K562 (cell line): ENCODE data around the gene PRDM15. TPM values are rescaled to one million over a fixed set of nuclear protein-coding genes. Genes with fewer than 3 reads are reported as not detected.

Experiments used
- ARHGAP35 ChIP-seq: fragments of 450-650 bp; IDR thresholded peaks from 2 replicates; pipeline ENCODE4 v1.6.1; 2018; ENCODE audit not compliant: partially characterized antibody
- BRF1 ChIP-seq: IDR thresholded peaks from 3 replicates; pipeline ENCODE4 v1.6.1; 2011; ENCODE audit warnings: borderline replicate concordance, mild to moderate bottlenecking; ENCODE audit not compliant: insufficient read length; ENCODE audit errors: extremely low read depth
- CEBPG ChIP-seq, 3 experiments: fragments of 200-800 bp in 1 of 3; sonication (Bioruptor generic) in 1 of 3; sonication (generic) in 1 of 3; formaldehyde crosslinking in 1 of 3; IDR thresholded peaks in 2 of 3; conservative IDR thresholded peaks in 1 of 3; 2 replicates each; pipeline versions ENCODE4 v1.6.1 to v1.8.0; 2016 to 2022; ENCODE audit warnings: missing compliant biosample characterization in 2 of 3, missing genetic modification characterization in 2 of 3, mild to moderate bottlenecking in 1 of 3, missing genetic modification reagents in 1 of 3
- CREB3 ChIP-seq: fragments of 450-650 bp; conservative IDR thresholded peaks from 2 replicates; pipeline ENCODE4 v1.6.1; 2016; ENCODE audit warnings: missing genetic modification characterization, low read depth, mild to moderate bottlenecking, missing compliant biosample characterization, moderate library complexity
- GTF2B ChIP-seq: IDR thresholded peaks from 2 replicates; pipeline ENCODE4 v1.6.1; 2011; ENCODE audit not compliant: insufficient read length; ENCODE audit errors: extremely low read depth
- HDGF ChIP-seq: fragments of 450-650 bp; IDR thresholded peaks from 2 replicates; pipeline ENCODE4 v1.6.1; 2016
- HINFP ChIP-seq: fragments of 450-650 bp; conservative IDR thresholded peaks from 2 replicates; pipeline ENCODE4 v1.6.1; 2016; ENCODE audit warnings: missing genetic modification characterization, low read depth, mild to moderate bottlenecking, control low read depth, missing compliant biosample characterization
- HLTF ChIP-seq: fragments of 450-650 bp; IDR thresholded peaks from 2 replicates; pipeline ENCODE4 v1.6.1; 2016
- KHSRP ChIP-seq: fragments of 450-650 bp; IDR thresholded peaks from 2 replicates; pipeline ENCODE4 v1.6.1; 2017
- KLF1 ChIP-seq: fragments of 450-650 bp; IDR thresholded peaks from 2 replicates; pipeline ENCODE4 v1.6.1; 2016; ENCODE audit warnings: missing genetic modification characterization, missing compliant biosample characterization
- MAFF ChIP-seq: IDR thresholded peaks from 2 replicates; pipeline ENCODE4 v1.6.1; 2012; ENCODE audit warnings: low read length, improper control_type of control experiment
- MEIS2 ChIP-seq: fragments of 450-650 bp; IDR thresholded peaks from 2 replicates; pipeline ENCODE4 v1.6.1; 2014; ENCODE audit warnings: mild to moderate bottlenecking; ENCODE audit not compliant: partially characterized antibody
- MIER1 ChIP-seq: fragments of 450-650 bp; IDR thresholded peaks from 2 replicates; pipeline ENCODE4 v1.6.1; 2016; ENCODE audit warnings: antibody characterized with exemption, mild to moderate bottlenecking, low read depth
- PHTF2 ChIP-seq: fragments of 250-450 bp; sonication (Bioruptor Pico); IDR thresholded peaks from 2 replicates; pipeline ENCODE4 v1.5.0; 2021; ENCODE audit warnings: mild to moderate bottlenecking
- RBM15 ChIP-seq: fragments of 200-400 bp; formaldehyde crosslinking; IDR thresholded peaks from 2 replicates; pipeline ENCODE4 v1.6.1; 2018; ENCODE audit warnings: mild to moderate bottlenecking, low read length, moderate library complexity; ENCODE audit not compliant: insufficient read depth
- RBM25 ChIP-seq: fragments of 200-400 bp; formaldehyde crosslinking; IDR thresholded peaks from 2 replicates; pipeline ENCODE4 v1.6.1; 2018; ENCODE audit warnings: low read length, low read depth, moderate library complexity; ENCODE audit not compliant: severe bottlenecking
- RFX7 ChIP-seq: fragments of 250-450 bp; sonication (Bioruptor Pico); IDR thresholded peaks from 2 replicates; pipeline ENCODE4 v1.5.1; 2021; ENCODE audit warnings: mild to moderate bottlenecking
- SIN3A ChIP-seq, 2 experiments: fragments of 150-350 bp in 1 of 2; IDR thresholded peaks; 2 replicates each; pipeline ENCODE4 v1.6.1; 2011 to 2016; ENCODE audit warnings: borderline replicate concordance in 2 of 2, low read depth in 2 of 2, low read length in 2 of 2, mild to moderate bottlenecking in 2 of 2, moderate library complexity in 2 of 2; ENCODE audit not compliant: control insufficient read depth in 1 of 2
- SMAD1 ChIP-seq: fragments of 150-350 bp; IDR thresholded peaks from 2 replicates; pipeline ENCODE4 v1.6.1; 2014; ENCODE audit warnings: low read length, low read depth; ENCODE audit not compliant: partially characterized antibody
- SNIP1 ChIP-seq: fragments of 450-650 bp; IDR thresholded peaks from 2 replicates; pipeline ENCODE4 v1.7.1; 2017; ENCODE audit warnings: low read depth, mild to moderate bottlenecking
- SRSF1 ChIP-seq: fragments of 200-400 bp; formaldehyde crosslinking; IDR thresholded peaks from 2 replicates; pipeline ENCODE4 v1.6.1; 2017; ENCODE audit warnings: mild to moderate bottlenecking, low read depth, low read length, moderate library complexity
- ZBTB12 ChIP-seq: fragments of 250-450 bp; sonication (Bioruptor Pico); IDR thresholded peaks from 2 replicates; pipeline ENCODE4 v1.4.0; 2020
- ZC3H8 ChIP-seq: fragments of 450-650 bp; IDR thresholded peaks from 2 replicates; pipeline ENCODE4 v1.6.1; 2017
- ZNF133 ChIP-seq: fragments of 250-450 bp; sonication (Bioruptor Pico); IDR thresholded peaks from 2 replicates; pipeline ENCODE4 v1.4.0; 2020; ENCODE audit warnings: mild to moderate bottlenecking
- ZNF232 ChIP-seq: sonication (generic); formaldehyde crosslinking; IDR thresholded peaks from 2 replicates; pipeline ENCODE4 v1.8.0; 2022; ENCODE audit warnings: mild to moderate bottlenecking, missing genetic modification reagents
- ZNF551 ChIP-seq: fragments of 250-450 bp; sonication (Bioruptor Pico); IDR thresholded peaks from 2 replicates; pipeline ENCODE4 v1.5.0; 2021; ENCODE audit warnings: mild to moderate bottlenecking, moderate library complexity
- polyA plus RNA-seq, 8 experiments: library from polyadenylated mRNA; depleted of rRNA in 4 of 8; stranded (reverse) in 5 of 8; unstranded in 3 of 8; fragments of >200 nt; fragmentation: Nextera tagmentation in 2 of 8; fragmentation: Illumina TruSeq in 1 of 8; extraction: Ambion mirVana in 2 of 8; extraction: Trizol in 1 of 8; gene quantifications; 2 replicates each; pipeline versions ENCODE4 v1.2.1 to v1.2.3, GENCODE V29; 2011 to 2014; ENCODE audit warnings: inconsistent platforms in 1 of 8, missing spikeins in 1 of 8
- total RNA-seq, 7 experiments: library from RNA; depleted of rRNA in 6 of 7; stranded (reverse); fragments of >200 nt in 6 of 7; fragmentation: Illumina TruSeq in 2 of 7; extraction: Trizol in 2 of 7; gene quantifications; 2 replicates each; pipeline versions ENCODE4 v1.2.1 to v1.2.3, GENCODE V29; 2011 to 2021; ENCODE audit warnings: low replicate concordance in 1 of 7

PRDM15 gene
- total and polyA plus RNA-seq, 9 of the 15 experiments (the other 6 are each of a cell fraction or from before 2014, with no cell fraction given) = 0.93 to 9.2 (median 6.2) TPM

- no peak for TF ChIP-seq MIER1
- no peak for TF ChIP-seq SNIP1
- TF ChIP-seq CREB3 (tag) = no peak
- TF ChIP-seq KLF1 (tag) = no peak
- TF ChIP-seq HLTF = no peak
- TF ChIP-seq PHTF2 (CRISPR knock-in tag) = no peak
- no peak for TF ChIP-seq KHSRP
- no peak for TF ChIP-seq ZC3H8
- no peak for TF ChIP-seq SMAD1
- TF ChIP-seq SIN3A (IDR thresholded peaks at IDR 0.05; ENCODE audit: borderline replicate concordance in 2 of 2, control insufficient read depth in 1 of 2, low read depth in 2 of 2, low read length in 2 of 2) = no peak
- TF ChIP-seq SRSF1 = no peak
- TF ChIP-seq ZNF551 (CRISPR knock-in tag) = no peak
- TF ChIP-seq RFX7 (CRISPR knock-in tag) = no peak
- TF ChIP-seq HINFP (tag) = no peak
- TF ChIP-seq ZNF232 (CRISPR knock-in tag) = no peak
- no peak for TF ChIP-seq MAFF
- no peak for TF ChIP-seq RBM15
- no peak for TF ChIP-seq ZNF133 (CRISPR knock-in tag)
- TF ChIP-seq RBM25 = no peak
- no peak for TF ChIP-seq BRF1
- TF ChIP-seq MEIS2 = peak; percentile 97
- no peak for TF ChIP-seq ZBTB12 (CRISPR knock-in tag)
- no peak for TF ChIP-seq GTF2B
- TF ChIP-seq ARHGAP35 = no peak
- TF ChIP-seq CEBPG (CRISPR knock-in tag; IDR thresholded peaks at IDR 0.05) = no peak
- no peak for TF ChIP-seq CEBPG (tag; conservative IDR thresholded peaks at IDR 0.05 in 1 of 2, IDR thresholded peaks at IDR 0.05 in 1 of 2)
- TF ChIP-seq HDGF = no peak
Observed at GRCh38 chr21:41783476-41784180, 95.5 kb downstream of the PRDM15 start (continued).
